HEK293T (cell line): ENCODE results near the gene LRRC4C.

Source experiments
- BHLHE40 ChIP-seq: fragments of 450-650 bp; IDR thresholded peaks from 2 replicates; pipeline ENCODE4 v1.6.1; 2016; ENCODE audit warnings: mild to moderate bottlenecking, moderate library complexity, borderline replicate concordance
- CTBP1 ChIP-seq: fragments of 450-650 bp; IDR thresholded peaks from 2 replicates; pipeline ENCODE4 v1.6.1; 2016; ENCODE audit warnings: borderline replicate concordance
- ELF4 ChIP-seq: fragments of 450-650 bp; IDR thresholded peaks from 2 replicates; pipeline ENCODE4 v1.6.1; 2017; ENCODE audit warnings: antibody characterized with exemption
- FOXA1 ChIP-seq: fragments of 450-650 bp; IDR thresholded peaks from 2 replicates; pipeline ENCODE4 v1.6.1; 2016; ENCODE audit warnings: mild to moderate bottlenecking
- FOXM1 ChIP-seq: fragments of 450-650 bp; IDR thresholded peaks from 2 replicates; pipeline ENCODE4 v1.6.1; 2017; ENCODE audit warnings: mild to moderate bottlenecking, borderline replicate concordance
- LEF1 ChIP-seq: fragments of 450-650 bp; IDR thresholded peaks from 2 replicates; pipeline ENCODE4 v1.6.1; 2017; ENCODE audit warnings: mild to moderate bottlenecking, borderline replicate concordance
- NFRKB ChIP-seq: fragments of 450-650 bp; IDR thresholded peaks from 2 replicates; pipeline ENCODE4 v1.6.1; 2016; ENCODE audit warnings: mild to moderate bottlenecking, moderate library complexity
- PKNOX1 ChIP-seq: fragments of 450-650 bp; IDR thresholded peaks from 2 replicates; pipeline ENCODE4 v1.6.1; 2016
- SP1 ChIP-seq: fragments of 450-650 bp; IDR thresholded peaks from 2 replicates; pipeline ENCODE4 v1.6.1; 2017
- SUZ12 ChIP-seq: fragments of 450-650 bp; IDR thresholded peaks from 2 replicates; pipeline ENCODE4 v1.6.1; 2016; ENCODE audit warnings: mild to moderate bottlenecking
- TARDBP ChIP-seq: fragments of 450-650 bp; IDR thresholded peaks from 2 replicates; pipeline ENCODE4 v1.6.1; 2016
- ZNF384 ChIP-seq: fragments of 450-650 bp; IDR thresholded peaks from 2 replicates; pipeline ENCODE4 v1.6.1; 2016

- no peak for TF ChIP-seq ELF4
- no peak for TF ChIP-seq TARDBP
- no peak for TF ChIP-seq FOXM1
- TF ChIP-seq FOXA1 = no peak
- no peak for TF ChIP-seq SP1
- TF ChIP-seq NFRKB = no peak
- no peak for TF ChIP-seq PKNOX1
- no peak for TF ChIP-seq ZNF384
- no peak for TF ChIP-seq CTBP1
- no peak for TF ChIP-seq BHLHE40
- TF ChIP-seq LEF1 = no peak
- TF ChIP-seq SUZ12 = no peak
Observed at GRCh38 chr11:40816976-40817375, 642.5 kb downstream of the LRRC4C start.
